GM12878 (cell line): ENCODE data around the gene DUOX2.

Source experiments
- ETV6 ChIP-seq, 2 experiments: fragments of 450-650 bp in 1 of 2; IDR thresholded peaks in 1 of 2; conservative IDR thresholded peaks in 1 of 2; 2 replicates each; pipeline ENCODE4 v1.6.1; 2014; ENCODE audit warnings: antibody characterized with exemption in 1 of 2, borderline replicate concordance in 1 of 2, low read depth in 1 of 2, mild to moderate bottlenecking in 1 of 2, moderate library complexity in 1 of 2
- MEF2A ChIP-seq: IDR thresholded peaks from 2 replicates; pipeline ENCODE4 v1.6.1; 2011; ENCODE audit warnings: low read depth, mild to moderate bottlenecking, low read length, moderate library complexity; ENCODE audit not compliant: insufficient read depth
- MYB ChIP-seq: fragments of 150-350 bp; IDR thresholded peaks from 2 replicates; pipeline ENCODE4 v1.6.1; 2014; ENCODE audit warnings: mild to moderate bottlenecking, low read depth, low read length, borderline replicate concordance
- POLR2A ChIP-seq: IDR thresholded peaks from 2 replicates; pipeline ENCODE4 v1.6.1; 2011; ENCODE audit warnings: low read depth, mild to moderate bottlenecking, low read length
- SP1 ChIP-seq: IDR thresholded peaks from one replicate; pipeline ENCODE4 v1.6.1; 2011; ENCODE audit warnings: low read depth, low read length
- ZNF24 ChIP-seq: fragments of 450-650 bp; IDR thresholded peaks from 2 replicates; pipeline ENCODE4 v1.6.1; 2017; ENCODE audit warnings: antibody characterized with exemption, mild to moderate bottlenecking
- TF ChIP-seq, protein P1 (sequence below): IDR thresholded peaks from 2 replicates; pipeline ENCODE4 v1.6.1; 2012; ENCODE audit warnings: mild to moderate bottlenecking, low read depth, low read length
- TF ChIP-seq, protein P2 (sequence below), 3 experiments: IDR thresholded peaks in 2 of 3; conservative IDR thresholded peaks in 1 of 3; 2 replicates each; pipeline ENCODE4 v1.5.1; 2011; ENCODE audit warnings: low read depth in 3 of 3, low read length in 3 of 3, mild to moderate bottlenecking in 3 of 3, control low read depth in 2 of 3, moderate library complexity in 2 of 3, inconsistent platforms in 1 of 3, mixed read lengths in 1 of 3; ENCODE audit not compliant: control insufficient read depth in 2 of 3, insufficient read depth in 1 of 3; ENCODE audit errors: extremely low read depth in 1 of 3

DNA sequence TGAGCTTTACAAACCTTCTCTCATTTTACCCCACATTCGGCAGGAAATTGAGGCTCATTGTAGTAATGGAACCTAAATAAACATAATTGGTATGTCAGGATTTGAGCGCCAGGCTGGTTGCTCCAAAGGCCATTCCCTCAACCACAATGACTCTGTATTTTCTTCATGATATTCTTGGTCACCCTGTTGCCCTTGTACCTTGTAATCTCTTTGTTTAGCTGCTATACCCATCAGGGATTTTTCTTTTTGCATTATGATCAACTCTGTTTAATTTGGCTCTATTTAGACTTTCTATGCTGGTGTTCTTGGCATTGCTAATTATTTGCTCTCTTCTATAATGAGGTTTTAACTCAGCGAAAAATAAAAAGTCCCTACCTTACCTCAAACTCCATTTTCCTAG is 29.8 kb downstream of the DUOX2 start:
- TF ChIP-seq ETV6 (conservative IDR thresholded peaks at IDR 0.05 in 1 of 2, IDR thresholded peaks at IDR 0.05 in 1 of 2; ENCODE audit: borderline replicate concordance in 1 of 2, low read depth in 1 of 2) (no peak), ZNF24 (no peak), MYB (no peak), MEF2A (no peak), SP1 (no peak), POLR2A (no peak)
- TF ChIP-seq, protein P1, sequence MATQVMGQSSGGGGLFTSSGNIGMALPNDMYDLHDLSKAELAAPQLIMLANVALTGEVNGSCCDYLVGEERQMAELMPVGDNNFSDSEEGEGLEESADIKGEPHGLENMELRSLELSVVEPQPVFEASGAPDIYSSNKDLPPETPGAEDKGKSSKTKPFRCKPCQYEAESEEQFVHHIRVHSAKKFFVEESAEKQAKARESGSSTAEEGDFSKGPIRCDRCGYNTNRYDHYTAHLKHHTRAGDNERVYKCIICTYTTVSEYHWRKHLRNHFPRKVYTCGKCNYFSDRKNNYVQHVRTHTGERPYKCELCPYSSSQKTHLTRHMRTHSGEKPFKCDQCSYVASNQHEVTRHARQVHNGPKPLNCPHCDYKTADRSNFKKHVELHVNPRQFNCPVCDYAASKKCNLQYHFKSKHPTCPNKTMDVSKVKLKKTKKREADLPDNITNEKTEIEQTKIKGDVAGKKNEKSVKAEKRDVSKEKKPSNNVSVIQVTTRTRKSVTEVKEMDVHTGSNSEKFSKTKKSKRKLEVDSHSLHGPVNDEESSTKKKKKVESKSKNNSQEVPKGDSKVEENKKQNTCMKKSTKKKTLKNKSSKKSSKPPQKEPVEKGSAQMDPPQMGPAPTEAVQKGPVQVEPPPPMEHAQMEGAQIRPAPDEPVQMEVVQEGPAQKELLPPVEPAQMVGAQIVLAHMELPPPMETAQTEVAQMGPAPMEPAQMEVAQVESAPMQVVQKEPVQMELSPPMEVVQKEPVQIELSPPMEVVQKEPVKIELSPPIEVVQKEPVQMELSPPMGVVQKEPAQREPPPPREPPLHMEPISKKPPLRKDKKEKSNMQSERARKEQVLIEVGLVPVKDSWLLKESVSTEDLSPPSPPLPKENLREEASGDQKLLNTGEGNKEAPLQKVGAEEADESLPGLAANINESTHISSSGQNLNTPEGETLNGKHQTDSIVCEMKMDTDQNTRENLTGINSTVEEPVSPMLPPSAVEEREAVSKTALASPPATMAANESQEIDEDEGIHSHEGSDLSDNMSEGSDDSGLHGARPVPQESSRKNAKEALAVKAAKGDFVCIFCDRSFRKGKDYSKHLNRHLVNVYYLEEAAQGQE = no peak
- TF ChIP-seq, protein P2, sequence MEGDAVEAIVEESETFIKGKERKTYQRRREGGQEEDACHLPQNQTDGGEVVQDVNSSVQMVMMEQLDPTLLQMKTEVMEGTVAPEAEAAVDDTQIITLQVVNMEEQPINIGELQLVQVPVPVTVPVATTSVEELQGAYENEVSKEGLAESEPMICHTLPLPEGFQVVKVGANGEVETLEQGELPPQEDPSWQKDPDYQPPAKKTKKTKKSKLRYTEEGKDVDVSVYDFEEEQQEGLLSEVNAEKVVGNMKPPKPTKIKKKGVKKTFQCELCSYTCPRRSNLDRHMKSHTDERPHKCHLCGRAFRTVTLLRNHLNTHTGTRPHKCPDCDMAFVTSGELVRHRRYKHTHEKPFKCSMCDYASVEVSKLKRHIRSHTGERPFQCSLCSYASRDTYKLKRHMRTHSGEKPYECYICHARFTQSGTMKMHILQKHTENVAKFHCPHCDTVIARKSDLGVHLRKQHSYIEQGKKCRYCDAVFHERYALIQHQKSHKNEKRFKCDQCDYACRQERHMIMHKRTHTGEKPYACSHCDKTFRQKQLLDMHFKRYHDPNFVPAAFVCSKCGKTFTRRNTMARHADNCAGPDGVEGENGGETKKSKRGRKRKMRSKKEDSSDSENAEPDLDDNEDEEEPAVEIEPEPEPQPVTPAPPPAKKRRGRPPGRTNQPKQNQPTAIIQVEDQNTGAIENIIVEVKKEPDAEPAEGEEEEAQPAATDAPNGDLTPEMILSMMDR (IDR thresholded peaks at IDR 0.05 in 2 of 3, conservative IDR thresholded peaks at IDR 0.05 in 1 of 3; ENCODE audit: control insufficient read depth in 2 of 3, extremely low read depth in 1 of 3, insufficient read depth in 1 of 3, low read depth in 3 of 3, low read length in 3 of 3) = no peak
